Stimulated activated CD4-positive, alpha-beta T cell treated with anti-CD3 and anti-CD28 coated beads, Interleukin-12 subunit alpha, Interleukin-12 subunit beta, amount 100 ng/mL, for 4 hours (primary cell): ENCODE data around the gene CHD6.

Source experiments
- DNase-seq: peaks from one replicate; pipeline ENCODE4 v3.0.0-alpha.2; 2020

The CHD6 gene

GRCh38 chr20:41457173-41457857 is 160.9 kb downstream of the CHD6 start:
- DNase-seq: no peak

- no peak for DNase-seq
These were observed 161.8 kb downstream of the CHD6 start for GRCh38 chr20:41456351-41456750.

- no peak for DNase-seq
These were observed 163.9 kb downstream of the CHD6 start for GRCh38 chr20:41454250-41454649.

- no peak for DNase-seq
These were observed 164.9 kb downstream of the CHD6 start for GRCh38 chr20:41453010-41453950.

GRCh38 chr20:41452226-41452625 is 166.0 kb downstream of the CHD6 start:
- DNase-seq: no peak

- no peak for DNase-seq
These were observed 171.2 kb downstream of the CHD6 start for GRCh38 chr20:41447006-41447405.

- DNase-seq: no peak
These were observed 171.7 kb downstream of the CHD6 start for GRCh38 chr20:41446456-41446855.

- no peak for DNase-seq
These were observed 173.4 kb downstream of the CHD6 start for GRCh38 chr20:41444821-41445220.

GRCh38 chr20:41443691-41444090 is 174.5 kb downstream of the CHD6 start:
- DNase-seq: no peak

GRCh38 chr20:41440882-41441281 is 177.3 kb downstream of the CHD6 start:
- DNase-seq: no peak

GRCh38 chr20:41437836-41438235 is 180.3 kb downstream of the CHD6 start:
- DNase-seq: no peak

- DNase-seq: no peak
These were observed 181.5 kb downstream of the CHD6 start for GRCh38 chr20:41436679-41437078.

- no peak for DNase-seq
These were observed 185.0 kb downstream of the CHD6 start for GRCh38 chr20:41433203-41433602.

- no peak for DNase-seq
These were observed 185.4 kb downstream of the CHD6 start for GRCh38 chr20:41432746-41433145.

- DNase-seq: no peak
These were observed 189.9 kb downstream of the CHD6 start for GRCh38 chr20:41428285-41428684.

GRCh38 chr20:41427833-41428232 is 190.3 kb downstream of the CHD6 start:
- DNase-seq: no peak

GRCh38 chr20:41426976-41427375 is 191.2 kb downstream of the CHD6 start:
- DNase-seq: no peak

GRCh38 chr20:41426086-41426830 is 191.9 kb downstream of the CHD6 start:
- no peak for DNase-seq

- no peak for DNase-seq
These were observed 192.8 kb downstream of the CHD6 start for GRCh38 chr20:41425180-41425884.

- DNase-seq: no peak
These were observed 193.6 kb downstream of the CHD6 start for GRCh38 chr20:41424546-41424945.

- no peak for DNase-seq
These were observed 194.2 kb downstream of the CHD6 start for GRCh38 chr20:41424011-41424410.

GRCh38 chr20:41422953-41423352 is 195.2 kb downstream of the CHD6 start:
- DNase-seq: no peak
